GM19397 (cell line): Measurements from ENCODE around the gene TMEM40.
"Not testable (repeated sequence)": the region's sequence is repeated elsewhere in the genome, so short reads cannot be mapped to it uniquely, and the experiment has no call there.

Experiments
- ATAC-seq: cut with Tn5 transposase; IDR thresholded peaks from one replicate; pipeline ENCODE4 v1.9.1; 2021; ENCODE audit warnings: mild to moderate bottlenecking, moderate library complexity; ENCODE audit not compliant: unreplicated experiment

TMEM40 gene

GRCh38 chr3:12722226-12722625 is 36.8 kb downstream of the TMEM40 start:
- ATAC-seq: no peak

- no peak for ATAC-seq
Measured at GRCh38 chr3:12719984-12720898, 38.8 kb downstream of the TMEM40 start.

- ATAC-seq: no peak
Measured at GRCh38 chr3:12719541-12719940, 39.5 kb downstream of the TMEM40 start.

GRCh38 chr3:12716605-12717151 is 42.4 kb downstream of the TMEM40 start:
- no peak for ATAC-seq

- ATAC-seq: no peak
Measured at GRCh38 chr3:12714278-12714677, 44.8 kb downstream of the TMEM40 start.

- ATAC-seq: no peak
Measured at GRCh38 chr3:12710062-12710461, 49.0 kb downstream of the TMEM40 start.

GRCh38 chr3:12709334-12709733 is 49.7 kb downstream of the TMEM40 start:
- no peak for ATAC-seq

- no peak for ATAC-seq
Measured at GRCh38 chr3:12708584-12709192, 50.4 kb downstream of the TMEM40 start.

GRCh38 chr3:12707449-12707848 is 51.6 kb downstream of the TMEM40 start:
- ATAC-seq: no peak

GRCh38 chr3:12706504-12707253 is 52.4 kb downstream of the TMEM40 start:
- ATAC-seq: no peak

GRCh38 chr3:12705981-12706380 is 53.1 kb downstream of the TMEM40 start:
- ATAC-seq: no peak

GRCh38 chr3:12705374-12705926 is 53.6 kb downstream of the TMEM40 start:
- no peak for ATAC-seq

GRCh38 chr3:12702501-12702900 is 56.6 kb downstream of the TMEM40 start:
- ATAC-seq: no peak

- not testable (repeated sequence) for ATAC-seq
Measured at GRCh38 chr3:12701601-12702000, 57.5 kb downstream of the TMEM40 start.

- no peak for ATAC-seq
Measured at GRCh38 chr3:12700800-12701199, 58.3 kb downstream of the TMEM40 start.

GRCh38 chr3:12695916-12696315 is 63.1 kb downstream of the TMEM40 start:
- ATAC-seq: no peak

GRCh38 chr3:12695112-12695511 is 63.9 kb downstream of the TMEM40 start:
- no peak for ATAC-seq

GRCh38 chr3:12692444-12692843 is 66.6 kb downstream of the TMEM40 start:
- ATAC-seq: no peak

GRCh38 chr3:12689997-12690711 is 68.9 kb downstream of the TMEM40 start:
- no peak for ATAC-seq

- no peak for ATAC-seq
Measured at GRCh38 chr3:12687948-12688347, 71.1 kb downstream of the TMEM40 start.
